Caco-2 (cell line): Measurements from ENCODE around the gene TTLL5. TPM values are rescaled to one million over a fixed set of nuclear protein-coding genes. Genes with fewer than 3 reads are reported as not detected.

ENCODE experiments used
- BruUV-seq: library from RNA; stranded (reverse); fragments of 400-500 nt; replicated peaks from 2 replicates; lab custom pipeline; 2021; lab: Mats Ljungman, UMichigan
- CTCF ChIA-PET: fragments of 300-600 bp; sonication (Branson Sonifier 250); formaldehyde crosslinking; loops from one replicate; lab custom pipeline; 2022; ENCODE audit warnings: antibody characterized with exemption; lab: Charles Lee
- POLR2A ChIA-PET: fragments of 300-600 bp; sonication (Branson Sonifier 250); formaldehyde crosslinking; loops from one replicate; lab custom pipeline; 2022; ENCODE audit warnings: antibody characterized with exemption; lab: Charles Lee
- DNase-seq, 2 experiments: peaks; one replicate each; pipeline versions ENCODE4 v3.0.0 to v3.0.0-alpha.2; 2020 to 2022
- H3K27me3 ChIP-seq: replicated peaks from 2 replicates; pipeline ENCODE4 v1.6.0; 2011; ENCODE audit warnings: low read length; ENCODE audit not compliant: control insufficient read depth, insufficient read depth
- H3K36me3 ChIP-seq: 2 replicates; pipeline ENCODE4 v1.5.1; 2011; ENCODE audit warnings: low read length; ENCODE audit not compliant: control insufficient read depth, insufficient read depth
- H3K4me1 ChIP-seq: fragments of 250-450 bp; sonication (Bioruptor Pico); 2 replicates; pipeline ENCODE4 v1.5.1; 2020; ENCODE audit warnings: mild to moderate bottlenecking
- H3K4me3 ChIP-seq: 2 replicates; pipeline ENCODE4 v1.5.1; 2011; ENCODE audit warnings: low read depth, mild to moderate bottlenecking, control low read depth, low read length
- H3K9me3 ChIP-seq: fragments of 250-450 bp; sonication (Bioruptor Pico); 2 replicates; pipeline ENCODE4 v1.5.1; 2020; ENCODE audit warnings: mild to moderate bottlenecking, moderate library complexity
- H3K27ac Mint-ChIP-seq: one replicate; pipeline ENCODE4 v1.8.0; 2022; ENCODE audit warnings: mixed read lengths; ENCODE audit not compliant: unreplicated experiment
- H3K27me3 Mint-ChIP-seq: one replicate; pipeline ENCODE4 v1.8.0; 2022; ENCODE audit warnings: mixed read lengths; ENCODE audit not compliant: insufficient read depth, unreplicated experiment
- H3K36me3 Mint-ChIP-seq: one replicate; pipeline ENCODE4 v1.8.0; 2022; ENCODE audit warnings: mild to moderate bottlenecking, mixed read lengths; ENCODE audit not compliant: insufficient read depth, unreplicated experiment
- H3K4me1 Mint-ChIP-seq: one replicate; pipeline ENCODE4 v1.8.0; 2022; ENCODE audit warnings: low read depth, mixed read lengths; ENCODE audit not compliant: unreplicated experiment
- H3K4me3 Mint-ChIP-seq: one replicate; pipeline ENCODE4 v1.8.0; 2022; ENCODE audit warnings: mild to moderate bottlenecking, moderate library complexity, mixed read lengths; ENCODE audit not compliant: unreplicated experiment
- H3K9me3 Mint-ChIP-seq: one replicate; pipeline ENCODE4 v1.8.0; 2022; ENCODE audit warnings: mixed read lengths; ENCODE audit not compliant: unreplicated experiment
- CTCF ChIP-seq, 2 experiments: fragments of 200-600 bp in 1 of 2; IDR thresholded peaks; 1 replicate in 1 of 2; 2 replicates in 1 of 2; pipeline versions ENCODE4 v1.5.1 to v1.8.0; 2011 to 2022; ENCODE audit warnings: antibody characterized with exemption in 1 of 2, control low read depth in 1 of 2, inconsistent platforms in 1 of 2, low read depth in 1 of 2, low read length in 1 of 2, mild to moderate bottlenecking in 1 of 2, moderate library complexity in 1 of 2; ENCODE audit not compliant: insufficient read depth in 1 of 2, severe bottlenecking in 1 of 2, unreplicated experiment in 1 of 2
- intact Hi-C: fragments of 100-400 bp; cut with micrococcal nuclease; formaldehyde crosslinking; loops from one replicate; pipeline ENCODE4 v1.10.0; 2022; ENCODE audit not compliant: unreplicated experiment
- total RNA-seq: library from RNA; stranded (reverse); gene quantifications from 2 replicates; pipeline ENCODE4 v1.2.3, GENCODE V29; 2022

The TTLL5 gene
- total RNA-seq, 1 experiment from 2014 or later: 38.2 TPM

GRCh38 chr14:75627406-75627805 lies 33.6 kb upstream of the TTLL5 start:
- no peak for TF ChIP-seq CTCF (IDR thresholded peaks at IDR 0.05; ENCODE audit: insufficient read depth in 1 of 2, low read depth in 1 of 2, low read length in 1 of 2, severe bottlenecking in 1 of 2, unreplicated experiment in 1 of 2)
- intact Hi-C loops: no loop called here
- Histone ChIP-seq H3K9me3 (no peaks in the 10 kb centered on the region), H3K4me1 (peaks cover 22% of the 10 kb centered on the region), H3K4me3 (no peak overlapping the region), H3K36me3 (no peaks in the 10 kb centered on the region), H3K27me3 (no peaks in the 10 kb centered on the region)
- Mint-ChIP-seq H3K4me3 (no peak overlapping the region), H3K4me1 (peaks cover 13% of the 10 kb centered on the region), H3K9me3 (no peaks in the 10 kb centered on the region), H3K27ac (no peak overlapping the region), H3K27me3 (no peaks in the 10 kb centered on the region), H3K36me3 (no peaks in the 10 kb centered on the region)
- ChIA-PET POLR2A (no interaction called here), CTCF (no interaction called here)
- no TSS peak for BruUV-seq
- no peak for DNase-seq

GRCh38 chr14:75628816-75629215 lies 32.2 kb upstream of the TTLL5 start:
- Mint-ChIP-seq H3K36me3 (no peaks in the 10 kb centered on the region), H3K9me3 (no peaks in the 10 kb centered on the region), H3K4me3 (no peak overlapping the region), H3K27me3 (no peaks in the 10 kb centered on the region), H3K27ac (no peak overlapping the region), H3K4me1 (peaks cover 8% of the 10 kb centered on the region)
- Histone ChIP-seq H3K27me3 (no peaks in the 10 kb centered on the region), H3K36me3 (no peaks in the 10 kb centered on the region), H3K9me3 (no peaks in the 10 kb centered on the region), H3K4me3 (no peak overlapping the region), H3K4me1 (peaks cover 12% of the 10 kb centered on the region)
- intact Hi-C loops: no loop called here
- ChIA-PET POLR2A (no interaction called here), CTCF (no interaction called here)
- no peak for TF ChIP-seq CTCF (IDR thresholded peaks at IDR 0.05; ENCODE audit: insufficient read depth in 1 of 2, low read depth in 1 of 2, low read length in 1 of 2, severe bottlenecking in 1 of 2, unreplicated experiment in 1 of 2)
- BruUV-seq: no TSS peak
- DNase-seq: no peak

GRCh38 chr14:75630695-75631452 lies 30.2 kb upstream of the TTLL5 start:
- Histone ChIP-seq H3K36me3 (no peaks in the 10 kb centered on the region), H3K4me3 (no peak overlapping the region), H3K9me3 (no peaks in the 10 kb centered on the region), H3K4me1 (peaks cover 29% of the 10 kb centered on the region), H3K27me3 (no peaks in the 10 kb centered on the region)
- Mint-ChIP-seq H3K27me3 (no peaks in the 10 kb centered on the region), H3K9me3 (no peaks in the 10 kb centered on the region), H3K27ac (no peak overlapping the region), H3K36me3 (peaks cover 5% of the 10 kb centered on the region), H3K4me1 (peaks cover 18% of the 10 kb centered on the region), H3K4me3 (no peak overlapping the region)
- ChIA-PET CTCF (no interaction called here), POLR2A (interaction anchor here (0.6 kb wide), 1 partner anchor 59 kb away, joined by 3 read pairs; no protein-coding TSS in a partner anchor)
- intact Hi-C loops: no loop called here
- BruUV-seq: no TSS peak
- TF ChIP-seq CTCF (IDR thresholded peaks at IDR 0.05; ENCODE audit: insufficient read depth in 1 of 2, low read depth in 1 of 2, low read length in 1 of 2, severe bottlenecking in 1 of 2, unreplicated experiment in 1 of 2): no peak
- DNase-seq: no peak
